ENCODE results near the gene AGER.
"Not testable (repeated sequence)": the region's sequence is repeated elsewhere in the genome, so short reads cannot be mapped to it uniquely, and the experiment has no call there.

The AGER gene

DNA sequence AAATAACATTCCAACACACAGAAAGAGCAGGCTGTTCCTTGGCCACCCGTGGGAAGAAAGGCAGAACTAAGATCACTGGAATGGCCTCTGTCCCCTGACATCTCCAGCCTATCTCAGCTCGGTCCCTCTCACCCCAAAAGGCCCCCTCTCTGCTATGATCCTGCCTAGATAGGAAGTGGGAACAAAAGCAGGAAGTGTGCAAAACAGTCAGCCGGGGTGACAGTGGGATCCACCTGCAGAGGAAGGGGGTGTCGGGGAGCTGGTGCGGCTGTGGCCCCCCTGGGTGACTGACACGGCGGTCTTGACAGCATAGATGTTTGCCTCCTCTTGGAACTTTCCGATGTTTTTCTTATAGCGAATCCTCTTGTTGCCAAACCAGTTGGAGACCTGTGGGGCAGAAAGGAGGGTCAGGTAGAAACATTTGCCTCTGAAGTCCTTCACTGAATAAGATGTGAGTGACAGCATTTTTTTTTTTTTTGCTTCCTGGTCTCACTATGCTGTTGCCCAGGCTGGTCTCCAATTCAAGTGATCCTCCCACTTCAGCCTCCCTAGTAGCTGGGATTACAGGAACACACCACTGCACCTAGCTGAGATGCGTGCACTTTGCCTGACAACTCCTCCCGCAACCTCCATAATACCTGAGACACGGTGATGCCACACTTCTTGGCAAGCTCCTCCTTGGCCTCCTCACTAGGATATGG is 3.1 kb upstream of the AGER start:
- no peak for TF ChIP-seq EZH2phosphoT487 (conservative IDR thresholded peaks at IDR 0.05; ENCODE audit: low read length)
- no peak for TF ChIP-seq CTCF (IDR thresholded peaks at IDR 0.05; ENCODE audit: insufficient read depth, low read length, poor library complexity, severe bottlenecking)
- no peaks in the 10 kb centered on the region for H3K27me3 ChIP-seq (ENCODE audit: low read length)
- H4K20me1 ChIP-seq (ENCODE audit: low read depth, low read length), result no peaks in the 10 kb centered on the region
- H3K4me3 ChIP-seq (ENCODE audit: insufficient read depth, low read length, poor library complexity, severe bottlenecking), result no peak overlapping the region
- H3F3A ChIP-seq (ENCODE audit: insufficient read depth), result peaks cover 11% of the 10 kb centered on the region
- no peak overlapping the region for H2AFZ ChIP-seq (ENCODE audit: low read depth, low read length, severe bottlenecking)
- H3K4me2 ChIP-seq (ENCODE audit: low read depth, low read length, poor library complexity, severe bottlenecking), result no peak overlapping the region
- H3K36me3 ChIP-seq (ENCODE audit: low read length), result no peaks in the 10 kb centered on the region
- no peak overlapping the region for H3K27ac ChIP-seq (ENCODE audit: low read depth, low read length)
- H3K9me2 ChIP-seq (replicated peaks; ENCODE audit: insufficient read depth, low read length), result no peaks in the 10 kb centered on the region
- peaks cover 27% of the 10 kb centered on the region for H3K79me2 ChIP-seq (ENCODE audit: insufficient read depth, low read length)
- H3K9me3 ChIP-seq (ENCODE audit: insufficient read depth, low read length), result no peaks in the 10 kb centered on the region
- H3K9ac ChIP-seq (ENCODE audit: low read length), result no peak overlapping the region

DNA sequence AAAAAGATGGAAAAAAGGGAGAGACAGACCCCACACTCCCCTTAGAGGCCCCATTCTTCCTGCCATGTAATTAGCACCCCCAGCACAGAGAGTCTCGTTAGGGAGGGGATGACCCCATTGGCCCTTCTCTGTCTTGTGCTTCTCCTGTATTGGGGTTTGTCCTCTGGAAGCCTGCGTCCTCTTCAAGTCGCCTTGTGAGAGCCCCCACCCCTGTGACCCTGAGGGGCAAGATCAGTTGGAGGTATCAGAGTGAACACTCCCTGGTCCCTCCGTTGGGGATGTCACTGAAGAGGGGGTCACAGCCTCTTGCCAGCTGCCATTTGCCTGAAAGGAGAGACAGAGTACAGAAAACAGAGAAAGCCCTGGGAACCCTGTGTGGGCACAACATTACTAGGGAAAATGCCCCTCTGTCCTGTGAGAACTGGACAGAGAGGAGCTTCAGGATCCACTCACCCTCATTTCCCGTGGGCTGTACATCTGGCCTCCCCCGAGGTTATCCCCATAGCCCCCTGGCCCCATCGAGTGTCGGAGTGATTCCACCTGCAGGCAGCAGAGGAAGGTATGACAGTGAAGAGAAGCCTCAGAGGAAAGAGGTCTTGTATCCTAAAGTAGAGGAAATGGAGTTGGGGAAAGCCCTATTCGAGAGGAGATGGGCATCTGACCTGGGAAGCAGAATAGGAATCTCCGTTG is 2.2 kb upstream of the AGER start:
- not testable (repeated sequence) for H3K9me2 ChIP-seq (replicated peaks; ENCODE audit: insufficient read depth, low read length); H3K9ac ChIP-seq (ENCODE audit: low read length); H3K36me3 ChIP-seq (ENCODE audit: low read length); H3F3A ChIP-seq (ENCODE audit: insufficient read depth); H2AFZ ChIP-seq (ENCODE audit: low read depth, low read length, severe bottlenecking); H3K27me3 ChIP-seq (ENCODE audit: low read length); H3K9me3 ChIP-seq (ENCODE audit: insufficient read depth, low read length); H3K4me2 ChIP-seq (ENCODE audit: low read depth, low read length, poor library complexity, severe bottlenecking); H4K20me1 ChIP-seq (ENCODE audit: low read depth, low read length); H3K4me3 ChIP-seq (ENCODE audit: insufficient read depth, low read length, poor library complexity, severe bottlenecking); H3K27ac ChIP-seq (ENCODE audit: low read depth, low read length)
- peaks cover 19% of the 10 kb centered on the region for H3K79me2 ChIP-seq (ENCODE audit: insufficient read depth, low read length)

- H2AFZ ChIP-seq (ENCODE audit: low read depth, low read length, severe bottlenecking); H3K27me3 ChIP-seq (ENCODE audit: low read length); H3K4me2 ChIP-seq (ENCODE audit: low read depth, low read length, poor library complexity, severe bottlenecking); H3K27ac ChIP-seq (ENCODE audit: low read depth, low read length); H3K9me3 ChIP-seq (ENCODE audit: insufficient read depth, low read length); H3K36me3 ChIP-seq (ENCODE audit: low read length); H3K9ac ChIP-seq (ENCODE audit: low read length); H3K4me3 ChIP-seq (ENCODE audit: insufficient read depth, low read length, poor library complexity, severe bottlenecking); H3K9me2 ChIP-seq (replicated peaks; ENCODE audit: insufficient read depth, low read length); H3F3A ChIP-seq (ENCODE audit: insufficient read depth); H4K20me1 ChIP-seq (ENCODE audit: low read depth, low read length): not testable (repeated sequence)
- H3K79me2 ChIP-seq (ENCODE audit: insufficient read depth, low read length), result peaks cover 17% of the 10 kb centered on the region
Observed at GRCh38 chr6:32185681-32186131, 1.7 kb upstream of the AGER start.

DNA sequence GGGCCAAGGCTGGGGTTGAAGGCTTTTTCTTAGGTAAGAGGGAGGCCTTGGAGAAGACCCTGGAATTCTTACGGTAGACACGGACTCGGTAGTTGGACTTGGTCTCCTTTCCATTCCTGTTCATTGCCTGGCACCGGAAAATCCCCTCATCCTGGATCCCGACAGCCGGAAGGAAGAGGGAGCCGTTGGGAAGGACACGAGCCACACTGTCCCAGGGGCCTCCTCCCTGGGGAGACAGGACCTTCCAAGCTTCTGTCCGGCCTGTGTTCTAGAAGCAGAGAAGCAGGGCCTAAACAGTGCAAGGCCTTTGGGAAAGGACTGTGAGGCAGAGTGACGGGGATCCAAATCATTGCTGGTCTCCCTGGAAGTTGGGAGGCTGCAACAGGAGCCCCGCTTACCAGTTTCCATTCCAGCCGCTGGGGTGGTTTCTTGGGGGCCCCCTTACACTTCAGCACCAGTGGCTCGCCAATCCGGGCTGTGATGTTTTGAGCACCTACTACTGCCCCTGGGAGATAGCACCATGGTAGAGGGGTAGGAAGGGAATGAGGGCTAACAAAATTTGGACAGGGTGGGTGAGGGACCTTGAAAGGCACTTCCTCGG is 470 bp downstream of the AGER start:
- Histone ChIP-seq H3K27me3 (ENCODE audit: low read length) (no peaks in the 10 kb centered on the region), H2AFZ (ENCODE audit: low read depth, low read length, severe bottlenecking) (no peak overlapping the region), H3K9ac (ENCODE audit: low read length) (no peak overlapping the region), H3K36me3 (ENCODE audit: low read length) (no peaks in the 10 kb centered on the region), H3K4me2 (ENCODE audit: low read depth, low read length, poor library complexity, severe bottlenecking) (no peak overlapping the region), H3K4me3 (ENCODE audit: insufficient read depth, low read length, poor library complexity, severe bottlenecking) (no peak overlapping the region), H4K20me1 (ENCODE audit: low read depth, low read length) (no peaks in the 10 kb centered on the region), H3K27ac (ENCODE audit: low read depth, low read length) (no peak overlapping the region), H3F3A (ENCODE audit: insufficient read depth) (no peaks in the 10 kb centered on the region), H3K9me3 (ENCODE audit: insufficient read depth, low read length) (no peaks in the 10 kb centered on the region), H3K79me2 (ENCODE audit: insufficient read depth, low read length) (peaks cover 14% of the 10 kb centered on the region), H3K9me2 (replicated peaks; ENCODE audit: insufficient read depth, low read length) (no peaks in the 10 kb centered on the region)
- TF ChIP-seq CTCF (IDR thresholded peaks at IDR 0.05; ENCODE audit: insufficient read depth, low read length, poor library complexity, severe bottlenecking) (no peak), EZH2phosphoT487 (conservative IDR thresholded peaks at IDR 0.05; ENCODE audit: low read length) (no peak)

All from SU-DHL-6 (cell line).